HG03025 (cell line): ENCODE data around the gene SGTA.

Source experiments
- ATAC-seq: cut with Tn5 transposase; IDR thresholded peaks from one replicate; pipeline ENCODE4 v1.9.1; 2021; ENCODE audit warnings: mild to moderate bottlenecking, moderate library complexity; ENCODE audit not compliant: unreplicated experiment, low FRiP score

SGTA gene

GRCh38 chr19:2774083-2774679, 8.9 kb downstream of the SGTA start:
- ATAC-seq = no peak

- no peak for ATAC-seq
Measured at GRCh38 chr19:2771786-2772674, 11.0 kb downstream of the SGTA start.

- ATAC-seq = no peak
Measured at GRCh38 chr19:2770055-2771013, 12.7 kb downstream of the SGTA start.

GRCh38 chr19:2769218-2769617, 13.9 kb downstream of the SGTA start:
- no peak for ATAC-seq

- ATAC-seq = no peak
Measured at GRCh38 chr19:2768365-2769132, 14.5 kb downstream of the SGTA start.

GRCh38 chr19:2767688-2768087, 15.4 kb downstream of the SGTA start:
- no peak for ATAC-seq

- ATAC-seq = no peak
Measured at GRCh38 chr19:2766594-2767372, 16.3 kb downstream of the SGTA start.

GRCh38 chr19:2765376-2765775, 17.7 kb downstream of the SGTA start:
- ATAC-seq = no peak

GRCh38 chr19:2764945-2765344, 18.1 kb downstream of the SGTA start:
- ATAC-seq = no peak

GRCh38 chr19:2763687-2764086, 19.4 kb downstream of the SGTA start:
- ATAC-seq = no peak

GRCh38 chr19:2762783-2763496, 20.1 kb downstream of the SGTA start:
- no peak for ATAC-seq

GRCh38 chr19:2761876-2762782, 20.9 kb downstream of the SGTA start:
- no peak for ATAC-seq

- ATAC-seq = no peak
Measured at GRCh38 chr19:2761309-2761677, 21.8 kb downstream of the SGTA start.

GRCh38 chr19:2759965-2760364, 23.1 kb downstream of the SGTA start:
- no peak for ATAC-seq

GRCh38 chr19:2759362-2759761, 23.7 kb downstream of the SGTA start:
- ATAC-seq = no peak

GRCh38 chr19:2758601-2759313, 24.3 kb downstream of the SGTA start:
- ATAC-seq = no peak
